GM19099 (cell line): ENCODE measurements around the gene TBRG1.

Source experiments
- POLR2A ChIP-seq: IDR thresholded peaks from 3 replicates; pipeline ENCODE4 v1.6.1; 2011; ENCODE audit warnings: low read depth; ENCODE audit not compliant: insufficient read length; ENCODE audit errors: extremely low read depth

The TBRG1 gene

DNA sequence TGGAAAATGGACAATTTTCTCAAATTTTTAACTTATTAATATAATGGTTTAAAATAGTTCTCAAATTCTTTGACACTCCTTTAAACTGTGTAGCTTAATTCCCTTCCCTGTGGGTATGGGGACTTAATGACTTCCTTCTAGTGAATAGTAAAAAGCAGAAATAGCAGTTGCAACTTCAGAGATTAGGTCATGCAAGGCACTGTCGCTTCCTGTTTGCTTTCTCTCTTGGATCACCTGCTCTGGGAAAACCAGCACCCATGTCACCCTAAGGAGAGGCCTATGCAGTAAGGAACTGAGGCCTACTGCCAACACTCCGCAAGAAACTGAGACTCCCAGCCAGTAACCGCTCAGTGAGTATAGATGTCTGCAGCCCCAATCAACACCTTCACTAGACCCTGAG, 16.9 kb upstream of the TBRG1 start:
- TF ChIP-seq POLR2A: no peak

DNA sequence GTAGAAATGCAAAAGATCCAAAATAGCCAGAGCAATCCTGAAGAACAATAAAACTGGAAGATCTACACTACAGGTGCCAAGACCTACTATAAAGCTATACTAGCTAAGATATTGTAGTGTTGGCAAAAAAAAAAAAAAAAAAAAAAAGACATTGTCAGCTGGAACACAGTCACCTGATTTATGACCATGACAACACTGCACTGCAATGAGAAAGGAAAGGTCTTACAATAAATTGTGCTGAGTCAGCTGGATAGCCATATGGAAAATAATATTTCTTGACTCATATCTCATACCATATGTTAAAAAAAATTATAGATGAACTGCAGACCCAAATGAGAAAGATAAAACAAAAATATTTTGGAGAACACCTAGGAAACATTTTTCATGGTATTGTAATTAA, 14.5 kb upstream of the TBRG1 start:
- TF ChIP-seq POLR2A: no peak

DNA sequence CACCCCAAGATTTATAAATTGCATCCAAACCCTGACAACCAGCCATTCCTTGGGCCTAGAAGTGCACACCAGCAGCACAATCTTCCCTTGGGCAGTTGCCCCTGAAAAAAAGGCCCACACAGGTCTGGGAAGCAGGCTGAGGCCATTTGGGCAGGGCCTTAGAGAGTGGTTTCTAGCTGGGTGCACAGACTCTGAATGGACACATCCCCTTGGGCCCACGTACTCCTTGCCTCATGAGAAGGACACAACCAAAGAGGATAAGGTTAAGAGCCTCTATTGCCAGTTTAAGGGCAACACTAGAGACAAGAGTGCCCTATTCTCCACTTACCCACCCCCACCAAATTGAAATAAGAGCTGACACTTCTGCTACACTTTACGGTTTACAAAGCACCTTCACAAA, 12.4 kb upstream of the TBRG1 start:
- TF ChIP-seq POLR2A: no peak

DNA sequence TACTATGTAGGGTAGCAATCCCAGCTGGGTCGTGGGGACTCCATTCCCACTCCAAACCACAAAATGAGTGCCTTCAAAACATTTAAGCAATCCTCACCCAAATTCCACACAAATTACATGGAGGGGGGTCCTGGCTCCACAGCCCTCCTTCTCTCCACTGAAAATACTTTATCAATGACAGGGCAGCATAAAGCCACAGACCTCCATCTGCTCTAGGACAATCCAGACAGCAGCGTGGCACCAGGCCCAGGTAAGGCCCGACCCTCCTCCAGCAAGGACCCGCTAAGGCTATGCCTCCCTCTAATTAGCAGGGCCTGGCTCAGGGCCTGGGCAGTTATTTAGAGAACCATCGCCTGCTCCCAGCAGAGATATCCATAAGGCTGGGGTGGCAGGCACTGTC, 11.6 kb upstream of the TBRG1 start, which contains the start of gene PANX3:
Gene PANX3, plus strand, starts transcription at position 365 of the 400 bp plus-strand sequence. CDS start 129 bp downstream, outside the sequence.
- TF ChIP-seq POLR2A: no peak

DNA sequence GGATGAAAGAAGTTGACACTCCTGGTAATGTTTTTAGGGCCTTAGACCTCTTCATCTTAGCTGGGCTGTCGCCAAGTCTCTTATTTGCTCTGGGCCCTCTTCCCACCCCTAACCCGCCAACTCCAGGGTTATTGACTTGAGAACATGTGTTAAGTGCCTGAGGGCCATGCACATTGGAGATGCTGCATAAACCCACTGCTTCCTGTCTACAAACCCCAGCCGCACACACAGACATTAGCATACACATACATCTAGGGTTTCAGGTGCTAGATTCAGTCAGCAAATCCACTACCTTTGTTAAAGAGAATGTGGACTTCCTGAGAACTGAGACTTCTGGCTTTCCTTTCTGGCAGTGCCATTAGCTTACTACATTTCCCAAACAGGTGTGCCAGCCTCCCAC, 10.6 kb upstream of the TBRG1 start:
- no peak for TF ChIP-seq POLR2A

DNA sequence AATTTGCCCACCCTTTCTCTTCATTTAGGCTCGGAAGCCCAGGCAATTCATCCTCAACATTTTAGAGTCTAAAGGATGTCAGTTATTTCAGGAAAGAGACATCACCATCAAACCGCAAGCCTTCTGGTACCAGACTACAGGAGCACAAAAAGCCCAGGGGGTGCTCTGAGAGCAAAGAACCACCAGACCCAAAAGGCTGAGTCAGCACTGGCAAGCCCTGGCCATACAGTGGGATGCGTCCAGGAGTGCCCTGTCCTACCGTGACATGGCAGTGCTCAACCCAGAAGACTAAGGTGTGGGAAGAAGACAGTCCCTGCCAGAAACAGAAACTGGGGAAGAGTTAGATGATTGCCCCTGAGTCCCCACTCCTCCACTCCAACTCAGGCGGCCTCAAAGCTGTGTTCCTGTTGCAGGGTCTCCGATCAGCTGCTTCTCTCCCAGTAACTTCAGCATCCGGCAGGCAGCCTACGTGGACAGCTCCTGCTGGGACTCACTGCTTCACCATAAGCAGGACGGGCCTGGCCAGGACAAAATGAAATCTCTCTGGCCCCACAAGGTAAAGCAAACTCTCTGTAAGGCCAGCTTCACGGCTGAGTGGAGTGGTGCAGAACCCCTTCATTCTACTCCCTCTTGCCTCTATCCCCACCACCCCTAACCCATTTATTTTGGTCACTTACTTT, 10.0 kb upstream of the TBRG1 start:
- no peak for TF ChIP-seq POLR2A

DNA sequence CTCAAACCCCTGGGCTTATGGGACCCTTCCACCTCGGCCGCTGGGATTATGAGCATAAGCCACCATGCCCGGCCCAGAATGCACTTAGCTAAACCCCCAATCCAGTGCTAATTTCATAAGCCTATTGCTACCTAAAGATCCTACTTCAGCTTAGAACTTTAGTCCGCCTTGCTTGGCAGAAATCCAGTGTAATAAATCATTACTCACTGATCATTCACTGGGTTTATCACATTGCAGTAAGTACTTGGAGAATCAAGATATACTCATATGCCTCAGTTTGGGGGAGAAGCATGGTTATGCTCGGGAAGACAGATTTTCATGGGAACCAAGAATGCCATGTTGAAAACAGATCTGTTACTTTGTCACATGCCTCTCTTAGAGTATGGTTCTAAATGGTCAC, 3.8 kb upstream of the TBRG1 start:
- TF ChIP-seq POLR2A: no peak

DNA sequence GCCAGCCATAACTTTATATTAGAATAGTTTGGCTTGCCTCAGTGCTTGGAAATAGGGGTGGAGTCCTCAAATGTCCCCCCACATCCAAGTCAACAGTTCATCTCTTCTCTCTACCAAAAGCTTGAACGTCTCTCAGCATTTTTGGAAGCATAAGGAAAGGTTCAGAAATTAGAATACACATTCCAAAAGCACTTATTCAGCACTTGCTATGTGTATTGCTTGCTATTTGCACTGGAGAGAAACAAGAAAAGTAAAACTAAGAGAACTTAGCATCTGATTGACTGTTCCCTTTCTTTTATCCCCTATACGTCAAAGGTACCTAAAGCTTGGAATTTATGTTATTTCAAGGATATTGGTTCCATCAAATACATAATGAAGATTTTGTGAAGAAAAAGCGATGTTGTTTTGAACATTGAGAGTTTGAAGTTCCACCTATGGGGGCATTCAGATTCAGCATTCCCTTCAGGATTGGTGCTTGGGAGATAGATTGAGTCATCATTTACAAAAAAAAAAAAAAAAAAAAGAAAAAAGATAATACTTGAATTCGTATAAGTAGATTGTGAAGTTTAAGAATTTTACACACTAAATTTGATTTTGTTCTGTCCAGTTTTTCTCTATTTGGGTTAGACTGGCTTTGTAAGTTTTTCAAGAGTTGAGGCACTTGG, 1.3 kb downstream of the TBRG1 start:
- TF ChIP-seq POLR2A: no peak

DNA sequence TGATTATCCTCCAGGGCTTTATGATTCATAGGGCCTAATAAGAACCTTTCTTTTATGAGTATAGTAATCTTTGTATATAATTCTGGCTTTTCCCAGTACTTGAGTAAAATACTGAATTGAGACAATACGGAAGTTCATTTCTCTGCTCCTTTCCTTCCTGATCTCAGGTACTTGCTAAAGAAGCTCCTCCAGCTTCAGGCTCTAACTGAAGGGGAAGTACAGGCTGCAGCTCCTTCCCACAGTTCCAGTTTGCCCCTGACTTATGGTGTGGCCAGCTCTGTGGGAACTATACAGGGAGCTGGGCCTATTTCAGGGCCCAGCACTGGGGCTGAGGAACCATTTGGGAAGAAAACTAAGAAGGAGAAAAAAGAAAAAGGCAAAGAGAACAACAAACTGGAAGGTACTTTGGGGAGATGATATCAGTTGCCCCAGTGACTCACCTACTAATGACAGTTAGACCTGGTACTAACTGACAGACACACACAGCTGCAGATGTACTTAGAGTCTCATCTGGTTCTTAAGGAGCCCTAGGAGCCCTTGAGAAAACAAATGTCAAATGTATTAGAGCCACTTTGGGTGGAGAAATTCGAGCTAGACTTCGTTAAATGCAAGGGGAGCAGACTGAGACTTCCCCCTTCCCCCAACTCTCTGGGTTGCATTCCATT, 3.0 kb downstream of the TBRG1 start:
- no peak for TF ChIP-seq POLR2A

DNA sequence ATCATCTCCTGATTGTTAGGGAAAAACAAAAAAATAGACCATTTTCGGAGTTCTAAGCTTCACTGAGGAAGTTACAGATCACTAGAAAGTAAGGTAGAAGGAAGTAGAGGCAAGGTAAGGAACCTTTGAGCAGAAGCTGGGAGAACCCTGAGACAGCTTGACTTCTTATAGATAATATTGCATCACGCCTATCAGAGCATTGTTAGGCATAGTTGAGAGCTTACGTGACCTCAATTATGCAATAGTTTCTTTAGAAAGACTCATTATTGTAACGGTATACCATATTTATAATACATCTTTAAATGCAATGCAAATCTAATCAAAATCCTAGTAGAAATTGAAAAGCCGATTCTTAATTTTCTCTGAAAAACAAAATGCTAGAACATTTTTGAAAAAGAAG, 4.9 kb downstream of the TBRG1 start:
- TF ChIP-seq POLR2A: no peak

DNA sequence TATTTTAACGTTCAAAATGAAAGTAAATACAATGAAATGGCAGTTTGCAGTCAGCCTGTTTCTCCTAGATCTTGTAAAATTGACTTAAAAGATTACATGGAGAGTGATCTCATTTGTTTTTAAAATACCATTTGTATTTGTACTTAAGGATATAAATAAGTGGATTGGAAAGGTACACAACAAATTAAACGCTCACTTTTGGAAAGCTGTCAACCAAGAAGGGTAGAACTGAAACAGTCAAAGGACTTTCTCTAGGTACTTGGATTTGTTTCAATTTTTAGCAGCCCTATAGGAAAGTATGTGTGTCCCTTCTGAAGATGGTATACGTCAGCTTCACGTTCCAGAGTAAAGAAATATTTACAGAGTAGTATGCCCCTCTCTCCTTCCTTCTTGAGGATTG, 7.3 kb downstream of the TBRG1 start:
- no peak for TF ChIP-seq POLR2A

DNA sequence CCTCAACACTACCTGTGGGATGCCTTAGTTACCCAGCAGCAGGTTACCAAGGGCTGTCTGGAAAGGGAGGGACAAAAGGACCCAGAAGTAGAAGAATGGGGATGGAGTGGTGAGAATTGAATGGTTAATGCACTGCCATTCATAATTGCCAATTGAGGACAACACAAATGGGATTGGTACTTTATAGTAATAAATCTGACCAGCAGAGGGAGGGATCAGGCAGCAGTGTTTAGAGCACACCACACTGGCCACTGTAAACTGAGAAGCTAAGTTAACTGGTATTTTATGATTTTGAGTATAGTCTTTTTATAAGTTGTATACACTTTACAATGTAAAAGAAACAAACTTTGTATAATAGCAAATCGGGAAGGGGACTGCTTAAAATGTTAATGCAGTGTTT, 10.7 kb downstream of the TBRG1 start:
- no peak for TF ChIP-seq POLR2A

DNA sequence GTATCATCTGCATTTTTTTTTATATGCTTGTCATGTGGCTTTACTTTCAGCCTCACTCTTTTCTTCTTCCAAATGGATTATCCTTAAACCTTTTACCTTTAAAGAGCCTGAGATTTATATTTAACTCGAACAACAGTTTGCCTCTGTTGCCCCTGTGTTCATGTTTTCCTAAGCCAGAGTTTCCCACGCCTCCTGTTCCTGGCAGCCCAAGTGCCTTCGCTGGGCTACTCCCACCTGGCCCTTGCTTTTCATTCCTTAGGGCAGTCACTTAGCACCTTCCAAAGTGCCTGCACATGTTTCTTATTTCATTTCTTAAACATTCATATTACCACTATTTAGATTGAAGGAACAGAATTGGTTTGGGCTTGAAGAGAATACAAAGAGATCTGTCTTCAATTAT, 13.3 kb downstream of the TBRG1 start:
- no peak for TF ChIP-seq POLR2A

DNA sequence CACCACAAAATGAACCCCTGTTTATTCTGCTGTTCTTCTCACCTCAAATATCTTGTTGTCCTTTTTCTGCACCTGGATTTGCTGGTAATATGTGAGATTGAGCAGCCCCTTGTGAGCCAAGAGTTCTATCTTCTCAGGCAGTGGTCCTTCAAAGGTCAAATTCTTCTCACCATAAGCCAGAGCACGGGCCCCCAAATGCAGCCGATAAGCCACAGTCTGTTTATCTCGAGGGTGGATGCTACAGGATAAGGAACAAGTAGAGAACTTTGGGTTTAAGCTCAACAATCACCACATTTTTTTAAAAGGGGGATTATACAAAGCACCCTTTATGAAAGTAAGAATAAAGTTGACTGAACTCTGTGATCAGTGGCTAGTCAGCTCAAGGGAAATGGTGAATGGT, 15.8 kb downstream of the TBRG1 start:
- TF ChIP-seq POLR2A: no peak

DNA sequence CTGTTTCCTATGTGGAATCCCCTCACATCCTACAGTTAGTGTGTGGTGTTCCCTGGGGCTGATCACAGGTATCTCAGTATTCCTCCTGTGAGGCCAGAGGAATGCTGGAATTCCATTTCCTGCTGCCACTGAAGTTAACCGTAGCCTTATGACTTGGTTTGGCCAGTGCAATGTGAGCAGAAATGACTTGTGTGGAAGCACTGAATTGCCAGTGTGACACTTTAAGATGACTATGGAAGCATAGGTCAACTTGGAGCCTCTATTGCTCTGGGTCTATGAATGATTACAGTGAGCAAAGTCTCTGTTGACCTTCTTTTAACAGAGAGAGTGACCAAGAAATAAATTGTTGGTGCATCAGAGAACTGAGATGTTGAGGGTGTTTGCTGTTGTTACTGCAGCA, 16.5 kb downstream of the TBRG1 start:
- TF ChIP-seq POLR2A: no peak

DNA sequence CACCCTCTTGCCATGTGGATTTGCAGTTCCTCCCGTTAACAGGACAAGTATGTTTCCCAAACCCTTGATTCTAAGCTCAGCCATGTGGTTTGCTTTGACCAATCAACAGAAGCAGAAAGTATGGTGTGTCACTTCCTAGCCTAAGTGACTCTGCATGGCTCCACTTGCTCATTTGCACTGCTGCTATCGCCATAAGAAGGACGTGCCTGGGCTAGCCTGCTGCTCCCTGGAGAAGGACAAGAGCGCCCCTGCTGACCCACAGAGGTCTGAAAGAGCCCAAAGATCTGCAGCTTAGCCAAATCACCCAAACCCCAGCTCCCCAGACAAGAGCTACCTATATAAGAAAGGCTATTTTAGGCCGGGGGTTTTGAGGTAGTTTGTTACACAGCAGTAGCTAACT, 18.0 kb downstream of the TBRG1 start:
- TF ChIP-seq POLR2A: no peak
